Adipose tissue (tissue), 3 donors: Measurements from ENCODE around the gene AFF2. TPM values are rescaled to one million over a fixed set of nuclear protein-coding genes. Genes with fewer than 3 reads are reported as not detected.

ENCODE experiments used
- H3K27ac ChIP-seq: one replicate; pipeline ENCODE4 v1.5.1; 2013; ENCODE audit warnings: low read depth, low read length
- WGBS, 3 donors: extraction: QIAGEN DNeasy Blood & Tissue Kit; methylation state at CpG; one replicate each; pipeline ENCODE4 v1.1.7; 2013; 5-methylcytosine and 5-hydroxymethylcytosine counted together
- polyA plus RNA-seq, 3 donors: library from polyadenylated mRNA; stranded (reverse); fragments of 200-250 nt; gene quantifications; one replicate each; pipeline ENCODE4 v1.2.3, GENCODE V29; 2013
- donor health status: healthy with polysubstance abuse.
- donor health status: Bipolar disorder and iron deficiency.
- donor health status: healthy.

AFF2 gene
- polyA plus RNA-seq, 3 donors, result 0.13 to 2.5 (median 2.0) TPM

DNA sequence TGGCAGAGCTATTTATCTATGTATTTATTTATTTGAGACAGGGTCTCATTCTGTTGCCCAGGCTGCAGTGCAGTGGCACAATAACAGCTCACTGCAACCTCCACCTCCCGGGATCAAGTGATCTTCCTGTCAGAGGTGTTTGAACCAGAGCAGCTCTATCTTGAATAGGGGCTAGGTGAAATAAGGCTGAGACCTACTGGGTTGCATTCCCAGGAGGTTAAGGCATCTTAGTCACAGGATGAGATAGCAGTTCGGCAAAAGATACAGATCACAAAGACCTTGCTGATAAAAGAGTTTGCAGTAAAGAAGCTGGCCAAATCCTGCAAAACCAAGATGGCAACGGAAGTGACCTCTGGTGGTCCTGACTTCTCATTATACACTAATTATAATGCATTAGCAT is 501.9 kb downstream of the AFF2 start:
- H3K27ac ChIP-seq, result no peak overlapping the region
- 41 to 86% (median 78%) methylated on average over 3 of the region's 3 CpGs for WGBS, 3 donors

DNA sequence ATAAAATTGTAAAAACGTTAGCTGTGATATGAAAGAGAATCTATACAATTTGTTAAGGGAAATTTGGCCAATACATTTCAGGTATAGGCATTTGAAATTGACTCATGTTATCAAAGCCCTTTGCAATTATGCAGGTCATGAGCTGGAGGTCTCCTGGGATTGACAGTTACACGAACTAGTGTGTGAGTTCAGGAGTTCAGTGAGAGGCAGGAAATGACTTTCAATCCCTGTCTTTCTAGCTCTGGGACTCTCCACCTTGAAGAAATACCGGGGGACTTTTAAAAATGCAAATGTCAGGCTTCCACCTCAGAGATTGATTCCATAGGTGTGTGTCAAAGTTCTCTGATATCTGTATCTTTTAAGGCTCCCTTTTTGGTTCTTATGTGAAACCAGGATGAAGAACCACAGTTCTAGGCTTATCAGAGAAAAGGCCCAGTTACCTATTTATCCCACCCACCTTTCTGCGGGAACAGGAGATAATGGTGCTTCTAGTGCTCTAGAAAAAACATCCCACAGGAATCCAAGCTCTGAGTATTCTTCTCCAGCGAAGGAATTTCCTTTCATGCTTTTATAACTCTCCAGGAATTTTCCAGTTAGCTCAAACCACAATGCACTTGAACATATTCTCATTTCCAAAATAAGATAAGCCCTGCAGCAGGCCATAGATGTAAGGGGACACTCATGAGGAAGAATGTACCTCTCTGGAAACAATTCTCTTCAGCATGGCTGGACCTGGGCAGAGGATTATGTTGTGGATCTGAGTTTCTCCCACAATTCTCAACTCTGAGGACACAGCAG is 503.6 kb downstream of the AFF2 start:
- H3K27ac ChIP-seq, result no peak overlapping the region
- 46 to 63% (median 51%) methylated on average over 5 of the region's 5 CpGs for WGBS, 3 donors

DNA sequence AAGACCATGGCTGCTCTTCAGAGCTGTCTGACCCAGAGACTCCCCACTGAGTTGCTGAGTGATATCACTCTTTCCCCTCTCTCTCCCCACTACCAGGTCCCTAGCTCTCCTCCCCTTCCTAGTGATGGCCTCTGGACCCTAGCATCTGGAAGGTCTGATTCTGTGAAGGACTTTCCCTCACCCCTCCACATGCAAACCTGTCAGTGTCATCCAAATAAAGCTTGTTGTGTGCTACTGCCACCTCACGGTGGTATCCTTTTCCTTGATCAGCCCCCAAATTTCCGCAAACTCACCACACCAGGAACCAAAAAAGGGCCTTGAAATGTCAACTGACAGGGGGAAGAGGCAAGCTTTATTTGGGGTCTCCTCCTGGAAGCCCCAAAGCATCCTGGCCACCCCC is 504.5 kb downstream of the AFF2 start:
- H3K27ac ChIP-seq, result no peak overlapping the region
- 42 to 83% (median 48%) methylated on average over 2 of the region's 2 CpGs for WGBS, 3 donors

DNA sequence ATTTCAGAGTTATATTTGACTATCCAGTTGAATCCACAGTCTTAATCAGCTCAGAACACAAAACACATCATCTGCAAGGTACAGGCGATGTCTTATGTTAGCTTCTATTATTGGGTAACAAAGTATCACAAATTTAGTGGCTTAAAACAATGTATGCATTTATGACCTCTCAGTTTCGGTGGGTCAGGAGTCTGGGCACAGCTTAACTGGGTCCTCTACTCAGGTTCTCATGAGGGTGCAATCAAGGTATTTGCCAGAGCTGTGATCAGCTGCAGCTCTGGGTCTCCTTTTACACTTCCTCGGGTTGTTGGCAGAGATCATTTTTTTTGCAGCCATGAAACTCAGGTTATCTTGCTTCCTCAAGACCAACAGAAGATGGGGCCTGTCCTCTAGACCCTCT is 505.8 kb downstream of the AFF2 start:
- H3K27ac ChIP-seq, result no peak overlapping the region
- WGBS, 3 donors, result 72 to 91% (median 72%) methylated on average over 3 of the region's 3 CpGs

DNA sequence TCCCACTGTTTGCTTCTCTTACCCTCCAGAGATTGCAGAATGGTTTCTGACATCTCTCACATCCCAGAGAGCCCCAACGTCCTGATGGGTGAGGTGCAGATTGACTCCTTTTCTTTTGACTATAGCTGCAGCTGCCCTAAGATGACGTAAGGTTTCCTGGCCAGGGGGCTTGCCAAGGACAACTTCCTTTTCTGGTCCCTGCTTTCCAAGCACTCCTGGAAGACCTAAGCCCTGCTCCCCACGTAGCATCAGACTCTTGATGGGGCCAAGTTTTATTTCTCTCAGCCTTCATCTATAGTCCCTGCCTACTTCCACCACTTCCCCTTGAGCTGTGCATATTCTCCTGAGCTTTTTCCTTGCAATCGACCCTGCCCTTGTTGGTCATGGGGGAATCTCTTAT is 507.0 kb downstream of the AFF2 start:
- H3K27ac ChIP-seq, result no peak overlapping the region
- WGBS, 3 donors, result 29 to 52% (median 29%) methylated on average over 4 of the region's 4 CpGs

DNA sequence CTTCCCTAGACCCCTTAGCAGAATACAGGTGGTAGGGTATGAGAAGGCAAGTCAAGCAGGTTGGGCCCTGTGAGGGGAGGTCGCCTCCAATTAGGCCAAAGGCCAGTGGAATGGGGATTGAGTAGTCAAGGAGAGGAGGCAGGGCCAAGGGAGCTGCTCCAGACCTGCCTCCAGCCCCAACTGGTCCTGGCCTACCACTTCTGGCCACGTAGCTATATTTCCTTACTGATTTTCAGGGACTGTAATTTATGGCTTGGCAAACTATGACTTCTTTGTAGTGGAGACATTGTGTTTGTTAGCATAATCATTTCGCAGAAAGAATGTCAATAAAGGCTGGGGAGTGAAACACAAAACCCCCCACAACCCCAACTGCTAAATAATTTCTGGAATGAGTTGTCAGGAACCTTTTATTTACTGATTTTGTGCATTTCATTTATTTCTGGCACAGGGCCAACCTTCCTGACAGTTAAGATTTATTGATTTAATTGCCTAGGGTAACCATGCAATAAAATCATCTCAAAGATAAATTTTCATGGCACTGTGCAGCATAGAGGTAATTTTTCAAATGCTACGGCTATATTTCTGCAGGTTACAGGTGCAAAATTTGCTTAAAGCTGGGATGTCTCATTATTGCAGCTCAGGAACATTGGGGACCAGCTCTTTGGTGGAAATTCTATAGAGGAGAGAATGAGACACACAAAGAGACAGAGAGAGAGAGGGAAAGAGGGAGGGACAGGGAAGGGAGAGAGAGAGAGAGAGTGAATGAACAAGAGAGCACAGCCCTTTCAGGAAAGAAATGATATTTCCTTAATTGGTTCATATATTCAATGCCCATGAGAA is 509.8 kb downstream of the AFF2 start:
- WGBS, 3 donors, result 39 to 69% (median 45%) methylated on average over 4 of the region's 4 CpGs
- H3K27ac ChIP-seq, result no peak overlapping the region

DNA sequence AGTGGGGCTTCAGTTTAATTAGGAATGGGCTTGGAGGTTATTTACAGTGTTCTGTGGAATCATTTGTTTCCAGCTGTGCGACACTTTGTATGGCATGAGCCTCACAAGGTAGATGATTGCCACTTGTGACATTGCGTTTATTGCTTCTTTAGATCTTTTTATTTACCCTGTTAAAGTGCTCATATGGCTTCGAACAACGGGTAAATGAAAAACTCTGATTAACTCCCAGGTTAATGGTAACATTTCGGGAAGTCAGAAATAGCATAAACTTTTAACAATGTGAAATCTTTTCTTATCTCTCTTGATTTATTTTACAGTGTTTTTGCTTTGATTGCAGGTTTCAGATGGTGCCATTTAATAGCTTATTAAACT is 510.4 kb downstream of the AFF2 start:
- 41 to 84% (median 71%) methylated on average over 5 of the region's 5 CpGs for WGBS, 3 donors
- no peak overlapping the region for H3K27ac ChIP-seq

DNA sequence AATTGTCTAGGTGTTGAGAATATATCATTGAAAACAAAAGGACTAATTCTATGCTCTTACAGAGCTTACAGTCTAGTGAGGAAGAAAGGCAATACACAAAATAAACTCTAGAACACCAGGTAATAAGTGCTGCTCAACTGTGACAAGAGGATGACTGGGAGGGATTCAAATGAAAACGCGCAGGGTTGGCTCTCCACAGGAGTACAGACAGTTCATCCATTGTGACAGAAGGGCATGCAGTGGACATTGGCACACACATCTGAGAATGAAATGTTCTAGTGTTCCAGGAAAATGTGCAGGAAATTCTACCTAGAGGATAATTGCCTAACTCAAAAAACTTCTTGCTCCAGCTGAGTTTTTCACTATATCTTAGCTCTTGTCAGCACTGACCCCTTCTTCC is 512.7 kb downstream of the AFF2 start:
- no peak overlapping the region for H3K27ac ChIP-seq
- 71 to 87% (median 82%) methylated on average over 2 of the region's 2 CpGs for WGBS, 3 donors

DNA sequence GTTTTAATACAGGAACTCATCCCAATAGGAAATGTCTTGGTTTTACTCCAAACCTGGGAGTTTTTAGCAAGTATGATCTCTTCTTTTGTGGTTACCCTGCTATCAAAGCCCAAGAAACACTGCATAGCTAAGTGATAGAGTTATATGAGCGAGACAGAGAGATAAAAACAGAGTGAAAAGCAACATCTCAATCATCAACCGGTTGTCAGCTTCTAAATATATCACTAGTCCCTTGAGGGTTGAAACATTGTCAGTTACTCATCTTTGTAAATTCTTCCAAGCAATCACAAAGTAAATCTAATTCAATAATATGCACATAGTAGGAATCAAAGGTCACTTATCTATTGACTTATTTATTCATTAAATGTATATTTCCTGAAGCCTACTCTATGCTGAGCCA is 520.7 kb downstream of the AFF2 start:
- no peak overlapping the region for H3K27ac ChIP-seq
- 62 to 74% (median 65%) methylated on average over 2 of the region's 2 CpGs for WGBS, 3 donors

DNA sequence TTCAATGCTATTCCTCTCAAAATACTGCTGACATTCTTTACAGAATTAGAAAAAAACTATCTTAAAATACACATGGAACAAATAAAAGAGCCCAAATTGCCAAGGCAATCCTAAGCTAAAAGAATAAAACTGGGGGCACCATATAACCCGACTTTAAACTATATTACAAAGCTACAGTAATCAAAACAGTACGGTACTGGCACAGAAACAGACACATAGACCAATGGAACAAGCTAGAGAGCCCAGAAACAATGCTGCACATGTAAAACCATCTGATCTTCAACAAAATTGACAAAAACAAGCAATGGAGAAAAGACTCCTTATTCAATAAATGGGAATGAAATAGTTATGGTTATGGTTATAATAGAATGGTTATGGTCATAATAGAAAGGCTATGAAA is 522.1 kb downstream of the AFF2 start:
- WGBS, 3 donors, result 69 to 80% (median 72%) methylated on average over 2 of the region's 2 CpGs
- no peak overlapping the region for H3K27ac ChIP-seq

DNA sequence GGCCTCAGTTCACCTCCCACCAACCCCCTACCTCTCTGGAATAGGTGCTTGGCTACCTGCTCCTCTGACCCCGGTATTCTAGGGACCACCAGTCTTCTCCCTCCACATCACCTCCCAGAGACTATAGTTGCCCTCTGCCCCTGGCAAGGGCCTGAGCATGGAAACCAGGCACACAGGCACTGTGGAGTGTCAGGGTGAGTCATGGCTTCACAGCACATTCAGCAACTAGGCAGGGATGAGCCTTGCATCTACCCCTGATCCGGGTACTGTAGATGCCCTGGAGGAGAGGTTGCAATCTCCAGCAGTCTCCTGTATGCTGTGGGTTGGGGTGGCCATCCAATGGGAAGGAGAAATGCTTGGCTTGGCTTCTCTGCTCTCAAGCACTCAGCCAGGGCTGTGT is 532.0 kb downstream of the AFF2 start:
- 72 to 83% (median 73%) methylated on average over 2 of the region's 2 CpGs for WGBS, 3 donors
- no peak overlapping the region for H3K27ac ChIP-seq

DNA sequence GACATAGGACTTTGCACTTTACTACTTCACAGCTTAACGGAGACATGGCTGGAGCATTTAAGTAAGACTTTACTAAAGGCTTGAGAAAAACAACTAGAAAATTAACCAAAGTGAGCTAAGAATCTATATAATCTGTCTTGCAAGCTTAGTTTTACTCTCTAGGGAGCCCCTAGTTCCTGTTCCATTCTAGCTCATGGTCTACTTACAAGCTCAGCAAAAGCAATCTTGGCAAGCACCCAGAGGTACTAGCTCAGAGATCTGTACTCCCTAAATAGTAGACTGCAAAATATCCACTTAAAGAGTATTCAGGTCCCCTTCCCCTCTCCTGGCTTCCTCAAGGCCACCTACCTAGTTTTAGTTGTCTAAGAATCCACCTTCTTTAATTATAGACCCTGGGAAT is 535.7 kb downstream of the AFF2 start:
- WGBS, 3 donors, result 68 to 75% (median 72%) methylated on average over 1 of the region's 1 CpG
- H3K27ac ChIP-seq, result no peak overlapping the region

DNA sequence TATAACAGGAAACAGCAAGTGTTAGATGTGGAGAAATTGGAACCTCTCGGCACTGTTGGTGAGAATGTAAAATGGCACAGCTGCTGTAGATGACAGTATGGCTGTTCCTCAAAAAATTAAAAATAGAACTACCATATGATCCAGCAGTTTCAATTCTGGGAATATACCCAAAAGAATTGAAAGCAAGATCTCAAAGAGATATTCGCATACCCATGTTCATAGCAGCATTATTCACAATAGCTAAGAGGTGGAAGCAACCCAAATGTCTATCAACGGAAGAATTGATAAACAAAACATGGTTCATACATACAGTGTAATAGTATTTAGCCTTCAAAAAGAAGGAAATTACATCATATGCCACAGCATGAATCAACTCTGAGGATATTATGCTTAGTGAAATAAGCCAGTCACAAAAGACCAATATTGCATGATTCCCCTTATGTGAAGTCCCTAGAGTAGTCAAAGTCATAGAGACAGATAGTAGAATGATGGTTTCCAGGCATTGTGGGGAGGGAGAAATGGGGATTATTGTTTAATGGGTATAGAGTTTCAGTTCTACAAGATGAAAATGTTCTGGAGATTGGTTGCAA is 537.0 kb downstream of the AFF2 start:
- no peak overlapping the region for H3K27ac ChIP-seq
- WGBS, 3 donors, result 69 to 84% (median 80%) methylated on average over 3 of the region's 3 CpGs

DNA sequence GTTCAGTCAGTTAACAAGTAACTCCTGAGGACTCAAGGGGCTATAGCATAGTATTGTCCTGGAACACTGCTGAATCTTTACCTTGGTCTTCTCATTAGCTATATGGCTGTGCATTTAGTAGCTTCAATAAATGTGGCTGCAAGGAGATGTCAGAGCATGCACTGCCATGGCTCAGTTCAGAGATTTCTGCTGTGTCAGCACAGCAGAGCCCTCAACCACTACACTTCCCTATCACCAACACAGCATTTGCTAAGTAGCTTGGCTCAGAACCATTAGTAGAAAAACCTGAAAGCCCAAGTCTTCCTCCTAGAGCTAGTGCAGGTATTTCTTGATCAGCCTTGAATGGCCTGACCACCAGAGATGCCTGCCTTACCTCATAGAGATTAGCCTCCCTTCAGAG is 538.6 kb downstream of the AFF2 start:
- no peak overlapping the region for H3K27ac ChIP-seq

DNA sequence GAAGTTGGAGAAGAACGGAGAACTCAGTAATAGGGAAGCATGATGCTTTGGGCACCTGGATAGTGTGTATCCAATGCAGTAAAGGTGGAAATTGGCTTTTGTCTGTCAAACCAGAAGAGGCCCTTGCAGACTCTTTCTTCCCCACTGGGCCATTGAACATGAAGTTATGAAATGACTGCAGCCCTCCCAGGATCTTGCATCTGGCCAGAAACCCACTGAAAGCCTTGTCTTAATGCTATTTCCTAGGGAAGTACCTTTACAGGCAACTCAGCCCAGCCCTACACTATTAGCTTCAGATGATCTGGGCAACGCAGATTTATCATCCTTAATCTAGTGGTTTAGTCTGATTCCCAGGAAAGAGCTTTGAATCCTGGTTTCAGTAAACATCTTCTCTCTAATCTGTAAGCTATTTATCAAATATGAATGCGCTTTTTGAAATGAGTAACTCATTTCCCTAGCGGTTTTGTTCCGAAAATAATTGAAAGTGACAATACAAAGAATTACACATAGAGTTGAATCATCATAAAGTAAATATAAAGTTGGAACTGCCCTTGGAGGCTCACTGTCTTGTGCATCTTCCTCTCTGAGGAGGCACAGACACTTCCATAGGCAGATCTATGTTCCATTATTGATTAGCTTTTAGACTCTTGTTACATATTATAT is 540.6 kb downstream of the AFF2 start:
- H3K27ac ChIP-seq, result no peak overlapping the region
- WGBS, 3 donors, result 49 to 74% (median 63%) methylated on average over 5 of the region's 5 CpGs

DNA sequence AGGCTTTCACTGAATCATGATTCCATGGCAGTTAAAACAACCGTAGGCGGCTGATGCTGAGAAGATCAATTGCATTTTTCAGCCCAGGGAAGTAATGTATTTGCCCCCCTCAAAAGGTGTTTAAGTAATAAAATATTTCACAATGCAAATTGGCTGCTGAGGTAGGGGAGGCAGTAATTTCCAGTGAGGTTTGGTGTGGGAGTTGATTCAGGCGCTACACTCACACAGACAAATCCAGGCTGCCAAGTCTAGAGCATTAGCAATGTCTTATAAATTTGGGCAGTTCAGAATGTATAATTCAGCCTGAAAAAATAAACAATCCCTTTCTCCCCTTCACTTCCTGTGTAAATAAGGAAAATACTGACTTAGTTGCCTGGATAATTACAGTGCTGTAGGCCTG is 543.0 kb downstream of the AFF2 start:
- 83 to 89% (median 86%) methylated on average over 3 of the region's 3 CpGs for WGBS, 3 donors
- no peak overlapping the region for H3K27ac ChIP-seq

DNA sequence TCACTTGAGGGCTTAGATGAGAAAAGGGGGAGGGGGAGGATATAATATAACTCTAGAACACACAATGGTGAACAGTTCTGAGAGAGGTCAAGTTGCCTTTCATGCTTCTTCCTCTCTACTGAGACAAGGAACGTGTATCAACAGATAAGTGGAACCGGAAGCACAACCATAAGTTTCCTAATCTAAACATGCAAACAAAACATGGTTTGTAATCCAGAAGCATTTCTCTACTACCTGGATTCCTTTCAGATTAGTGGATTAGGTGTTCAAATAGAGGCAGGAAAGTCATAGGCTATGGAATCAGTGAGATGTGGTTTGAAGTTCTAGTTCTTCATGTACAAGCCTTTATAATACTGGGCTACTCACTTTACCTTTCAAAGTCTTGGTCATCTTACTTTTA is 544.1 kb downstream of the AFF2 start:
- WGBS, 3 donors, result 35 to 85% (median 67%) methylated on average over 2 of the region's 2 CpGs

DNA sequence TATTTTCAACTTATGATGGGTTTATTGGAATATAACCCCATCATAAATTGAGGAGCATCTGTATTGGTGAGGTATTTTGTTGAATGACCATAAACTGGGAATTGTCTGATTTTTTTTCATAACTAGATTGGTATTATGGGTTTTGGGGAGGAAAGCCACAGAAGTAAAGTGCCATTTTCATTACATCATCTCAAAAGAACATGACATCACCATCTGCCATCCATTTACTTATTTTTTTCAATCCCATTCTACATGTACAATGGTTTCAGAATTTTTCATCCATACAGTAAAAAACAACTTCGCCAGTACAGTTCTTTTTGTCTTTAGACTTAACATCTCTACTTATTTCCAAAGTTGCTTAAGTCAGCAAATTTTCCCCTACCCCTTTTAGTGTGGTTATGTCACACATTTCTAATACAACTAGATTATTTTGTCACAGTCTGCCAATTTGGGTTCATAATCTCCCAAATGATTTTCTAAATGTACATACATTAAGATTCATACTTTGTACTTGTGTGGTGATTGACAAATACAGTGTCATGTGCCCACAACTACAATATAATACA is 545.3 kb downstream of the AFF2 start:
- WGBS, 3 donors, result 63 to 93% (median 67%) methylated on average over 1 of the region's 1 CpG
- H3K27ac ChIP-seq, result no peak overlapping the region

More for the DNA sequence above, 544.1 kb downstream of the AFF2 start:
- no peak overlapping the region for H3K27ac ChIP-seq
